Astrocyte of the cerebellum (primary cell): ENCODE results near the gene SLC27A5.
"Not testable (repeated sequence)": the region's sequence is repeated elsewhere in the genome, so short reads cannot be mapped to it uniquely, and the experiment has no call there.

ENCODE experiments used
- DNase-seq: peaks from one replicate; pipeline ENCODE4 v3.0.0-alpha.2; 2011; ENCODE audit warnings: low read depth
- H3K4me3 ChIP-seq: 2 replicates; pipeline ENCODE4 v1.5.1; 2011; ENCODE audit warnings: mild to moderate bottlenecking, low read depth, low read length, moderate library complexity
- CTCF ChIP-seq: IDR thresholded peaks from 2 replicates; pipeline ENCODE4 v1.5.1; 2012; ENCODE audit warnings: low read length, low read depth, moderate library complexity, mild to moderate bottlenecking; ENCODE audit errors: missing control alignments
- in situ Hi-C: cut with HindIII; loops from 2 replicates; pipeline ENCODE4 v1.10.0; 2017; ENCODE audit warnings: low sequenced_read_pairs

Gene SLC27A5

GRCh38 chr19:58509731-58510083 lies 2.1 kb downstream of the SLC27A5 start:
- TF ChIP-seq CTCF: no peak
- H3K4me3 ChIP-seq: no peak overlapping the region
- DNase-seq: no peak

DNA sequence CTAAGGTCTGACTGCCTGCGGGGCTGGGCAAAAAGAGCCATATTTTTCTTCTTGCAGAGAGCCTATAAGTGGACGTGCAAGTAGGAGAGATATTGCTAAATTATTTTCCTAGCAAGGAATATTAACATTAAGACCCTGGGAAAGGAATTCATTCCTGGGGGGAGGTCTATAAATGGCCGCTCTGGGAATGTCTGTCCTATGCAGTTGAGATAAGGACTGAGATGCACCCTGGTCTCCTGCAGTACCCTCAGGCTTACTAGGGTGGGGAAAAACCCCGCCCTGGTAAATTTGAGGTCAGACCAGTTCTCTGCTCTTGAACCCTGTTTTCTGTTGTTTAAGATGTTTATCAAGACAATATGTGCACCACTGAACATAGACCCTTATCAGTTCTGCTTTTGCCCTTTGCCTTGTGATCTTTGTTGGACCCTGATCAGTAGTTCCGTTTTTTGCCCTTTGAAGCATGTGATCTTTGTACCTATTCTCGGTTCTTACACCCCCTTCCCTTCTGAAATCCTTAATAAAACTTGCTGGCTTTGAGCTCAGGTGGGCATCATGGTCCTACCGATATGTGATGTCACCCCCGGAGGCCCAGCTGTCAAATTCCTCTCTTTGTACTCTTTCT lies 4.1 kb downstream of the SLC27A5 start:
- DNase-seq, H3K4me3 ChIP-seq, in situ Hi-C loops: not testable (repeated sequence)

More at GRCh38 chr19:58509731-58510083, 2.1 kb downstream of the SLC27A5 start:
- in situ Hi-C loops: no loop called here

- no peak overlapping the region for H3K4me3 ChIP-seq
- no peak for DNase-seq
- TF ChIP-seq CTCF: no peak
- in situ Hi-C loops: no loop called here
These were observed 11.6 kb downstream of the SLC27A5 start for GRCh38 chr19:58500242-58500641.

DNA sequence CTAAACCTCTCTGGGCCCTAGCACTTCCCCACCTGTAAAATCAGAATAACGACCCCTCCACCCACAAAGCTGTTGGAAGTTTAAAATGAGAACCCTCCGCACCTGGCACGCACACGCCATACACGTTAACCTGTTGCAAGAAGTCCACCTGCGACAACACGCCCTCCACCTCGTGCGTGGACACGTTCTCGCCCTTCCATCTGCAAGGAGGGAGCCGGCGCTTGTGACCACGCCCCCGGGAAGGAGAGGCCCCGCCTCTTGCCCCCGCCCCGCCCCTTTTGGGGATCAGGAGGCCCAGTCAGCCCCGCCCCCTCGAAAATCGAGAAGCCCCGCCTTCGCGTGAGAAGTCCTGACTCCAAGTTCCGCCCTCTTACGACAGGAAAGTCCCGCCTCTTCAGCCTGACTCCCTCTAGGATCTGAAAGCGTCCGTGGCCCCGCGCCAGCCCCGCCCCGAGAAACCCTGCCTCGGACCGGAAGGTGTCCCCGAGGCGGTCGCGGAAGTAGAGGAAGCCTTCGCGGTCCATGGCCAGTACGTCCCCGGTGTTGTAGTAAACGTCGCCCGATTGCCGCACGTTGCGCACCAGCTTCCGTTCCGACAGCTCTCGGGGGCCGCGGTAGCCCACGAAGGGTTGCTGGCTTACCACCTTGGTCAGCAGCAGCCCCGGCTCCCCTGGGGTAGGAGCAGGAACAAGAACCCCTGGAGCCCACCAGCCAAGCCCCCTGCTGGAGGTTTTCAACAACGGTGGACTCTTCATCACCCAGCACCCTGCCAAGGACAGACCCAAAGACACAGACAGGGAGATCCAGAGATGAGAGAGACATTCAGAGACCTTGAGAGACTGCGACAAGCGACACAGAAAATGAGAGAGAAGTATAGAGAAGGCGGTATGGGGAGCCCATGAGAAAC lies 12.5 kb downstream of the SLC27A5 start:
- in situ Hi-C loops: no loop called here
- DNase-seq: peak; percentile 91
- peak; percentile 44 for TF ChIP-seq CTCF
- H3K4me3 ChIP-seq: peak overlapping the region; percentile 58

- in situ Hi-C loops: no loop called here
- no peak for TF ChIP-seq CTCF
- DNase-seq: no peak
- H3K4me3 ChIP-seq: peak overlapping the region; percentile 58
These were observed 13.3 kb downstream of the SLC27A5 start for GRCh38 chr19:58498316-58499020.

- no peak overlapping the region for H3K4me3 ChIP-seq
- TF ChIP-seq CTCF: no peak
- DNase-seq: no peak
- in situ Hi-C loops: no loop called here
These were observed 14.1 kb downstream of the SLC27A5 start for GRCh38 chr19:58497634-58498170.

- in situ Hi-C loops: no loop called here
- no peak for TF ChIP-seq CTCF
These were observed 19.5 kb downstream of the SLC27A5 start for GRCh38 chr19:58492265-58492664.

More at GRCh38 chr19:58492265-58492664, 19.5 kb downstream of the SLC27A5 start:
- no peak for DNase-seq
- H3K4me3 ChIP-seq: no peak overlapping the region
